H1 (cell line): ENCODE data around the gene TUBGCP5. TPM values are rescaled to one million over a fixed set of nuclear protein-coding genes. Genes with fewer than 3 reads are reported as not detected.

ENCODE experiments used
- CTCF ChIA-PET: fragments of 300-600 bp; sonication (Branson Sonifier 250); formaldehyde crosslinking; loops from one replicate; lab custom pipeline; 2021; ENCODE audit not compliant: partially characterized antibody; lab: Charles Lee
- POLR2A ChIA-PET: fragments of 300-600 bp; sonication (Branson Sonifier 250); formaldehyde crosslinking; loops from one replicate; lab custom pipeline; 2021; ENCODE audit warnings: inconsistent platforms; ENCODE audit not compliant: partially characterized antibody; lab: Charles Lee
- DNase-seq, 2 experiments: peaks; one replicate each; pipeline versions ENCODE4 v3.0.0 to v3.0.0-alpha.2; 2010 to 2022; ENCODE audit warnings: low spot score in 2 of 2, low read depth in 1 of 2, mixed read lengths in 1 of 2
- FAIRE-seq: peaks from 2 replicates; lab custom pipeline; 2011; peaks lifted over from hg19 to GRCh38; lab: Jason Lieb, UNC
- H2AFZ ChIP-seq: 2 replicates; pipeline ENCODE4 v1.8.1; 2012; ENCODE audit warnings: low read length, inconsistent platforms
- H2AK5ac ChIP-seq: 2 replicates; pipeline ENCODE4 v1.6.1; 2013; ENCODE audit warnings: low read depth, low read length
- H2BK120ac ChIP-seq: replicated peaks from 2 replicates; pipeline ENCODE3; 2013; ENCODE audit warnings: low read depth, low read length, inconsistent platforms
- H2BK12ac ChIP-seq: 2 replicates; pipeline ENCODE4 v1.6.1; 2013; ENCODE audit warnings: low read depth, low read length
- H2BK15ac ChIP-seq: 2 replicates; pipeline ENCODE4 v1.6.1; 2013; ENCODE audit warnings: low read length
- H2BK20ac ChIP-seq: 2 replicates; pipeline ENCODE4 v1.6.1; 2013; ENCODE audit warnings: low read length
- H2BK5ac ChIP-seq: 2 replicates; pipeline ENCODE4 v1.6.1; 2013; ENCODE audit warnings: low read depth, low read length
- H3K14ac ChIP-seq: 2 replicates; pipeline ENCODE4 v1.6.1; 2013; ENCODE audit warnings: inconsistent platforms; ENCODE audit not compliant: insufficient read length
- H3K18ac ChIP-seq: 2 replicates; pipeline ENCODE4 v1.6.1; 2013; ENCODE audit warnings: low read length; ENCODE audit errors: extremely low read depth
- H3K23ac ChIP-seq: 2 replicates; pipeline ENCODE4 v1.6.1; 2013; ENCODE audit warnings: inconsistent platforms; ENCODE audit not compliant: insufficient read length
- H3K23me2 ChIP-seq: 2 replicates; pipeline ENCODE4 v1.6.1; 2013; ENCODE audit warnings: low read depth, low read length
- H3K27ac ChIP-seq: 2 replicates; pipeline ENCODE4 v1.6.1; 2011; ENCODE audit warnings: low read depth, low read length, inconsistent platforms
- H3K27me3 ChIP-seq, 4 experiments: replicated peaks in 1 of 4; 1 replicate in 1 of 4; 2 replicates in 3 of 4; pipeline versions ENCODE4 v1.6.1 to v1.8.1; 2011 to 2013; ENCODE audit warnings: low read length in 3 of 4, mild to moderate bottlenecking in 3 of 4, inconsistent platforms in 2 of 4, mixed read lengths in 2 of 4, moderate library complexity in 1 of 4; ENCODE audit not compliant: control insufficient read depth in 3 of 4, insufficient read depth in 3 of 4; ENCODE audit errors: extremely low read depth in 1 of 4
- H3K36me3 ChIP-seq, 4 experiments: 2 replicates each; pipeline versions ENCODE4 v1.6.1 to v1.8.1; 2011 to 2013; ENCODE audit warnings: mild to moderate bottlenecking in 4 of 4, low read length in 3 of 4, moderate library complexity in 2 of 4, control low read depth in 1 of 4, inconsistent platforms in 1 of 4; ENCODE audit not compliant: insufficient read depth in 4 of 4, control insufficient read depth in 2 of 4
- H3K4ac ChIP-seq: replicated peaks from 2 replicates; pipeline ENCODE3; 2013; ENCODE audit warnings: low read length, low read depth, mixed read lengths, inconsistent platforms; ENCODE audit not compliant: insufficient read length
- H3K4me1 ChIP-seq, 4 experiments: replicated peaks in 1 of 4; 1 replicate in 1 of 4; 2 replicates in 3 of 4; pipeline versions ENCODE4 v1.6.1 to v1.8.1; 2011 to 2013; ENCODE audit warnings: low read length in 3 of 4, inconsistent platforms in 2 of 4, mixed read lengths in 1 of 4; ENCODE audit not compliant: insufficient read depth in 4 of 4, control insufficient read depth in 3 of 4
- H3K4me2 ChIP-seq, 2 experiments: 2 replicates each; pipeline versions ENCODE4 v1.6.1 to v1.8.1; 2011 to 2013; ENCODE audit warnings: low read depth in 2 of 2, low read length in 2 of 2, control low read depth in 1 of 2, inconsistent platforms in 1 of 2, mild to moderate bottlenecking in 1 of 2; ENCODE audit not compliant: insufficient read depth in 1 of 2
- H3K4me3 ChIP-seq, 4 experiments: fragments of 200-600, 300-600 bp in 1 of 4; sonication (generic), shearing (Covaris generic), sonication (Bioruptor Twin) in 1 of 4; 2 replicates each; pipeline versions ENCODE4 v1.5.1 to v1.8.1; 2011 to 2016; ENCODE audit warnings: low read length in 4 of 4, low read depth in 3 of 4, control low read depth in 2 of 4, inconsistent platforms in 2 of 4, mild to moderate bottlenecking in 2 of 4, mixed read lengths in 1 of 4, moderate library complexity in 1 of 4; ENCODE audit not compliant: insufficient read depth in 2 of 4; ENCODE audit errors: extremely low read depth in 1 of 4
- H3K56ac ChIP-seq: replicated peaks from 2 replicates; pipeline ENCODE3; 2013; ENCODE audit warnings: low read depth, mild to moderate bottlenecking, mixed read lengths, low read length, inconsistent platforms; ENCODE audit not compliant: insufficient read length
- H3K79me1 ChIP-seq: 2 replicates; pipeline ENCODE4 v1.6.1; 2013; ENCODE audit warnings: low read depth, low read length, control low read depth
- H3K79me2 ChIP-seq, 2 experiments: 2 replicates each; pipeline versions ENCODE4 v1.6.1 to v1.8.1; 2012 to 2013; ENCODE audit warnings: low read length in 2 of 2, mild to moderate bottlenecking in 2 of 2, inconsistent platforms in 1 of 2; ENCODE audit not compliant: insufficient read depth in 2 of 2, control insufficient read depth in 1 of 2
- H3K9ac ChIP-seq, 4 experiments: replicated peaks in 1 of 4; 1 replicate in 1 of 4; 2 replicates in 3 of 4; pipeline versions ENCODE4 v1.6.1 to v1.8.1; 2011 to 2013; ENCODE audit warnings: low read depth in 3 of 4, low read length in 3 of 4, control low read depth in 2 of 4, mild to moderate bottlenecking in 2 of 4, moderate library complexity in 2 of 4, inconsistent platforms in 1 of 4; ENCODE audit errors: extremely low read depth in 1 of 4
- H3K9me3 ChIP-seq, 2 experiments: 2 replicates each; pipeline versions ENCODE4 v1.6.1 to v1.8.1; 2012 to 2013; ENCODE audit warnings: mild to moderate bottlenecking in 2 of 2, moderate library complexity in 2 of 2, control low read depth in 1 of 2, inconsistent platforms in 1 of 2, low read depth in 1 of 2, low read length in 1 of 2, mixed read lengths in 1 of 2; ENCODE audit not compliant: insufficient read depth in 2 of 2
- H4K20me1 ChIP-seq, 2 experiments: replicated peaks in 1 of 2; 2 replicates each; pipeline versions ENCODE3 to v1.8.1; 2011 to 2013; ENCODE audit warnings: inconsistent platforms in 2 of 2, low read length in 2 of 2, mild to moderate bottlenecking in 1 of 2; ENCODE audit not compliant: insufficient read depth in 2 of 2, control insufficient read depth in 1 of 2
- H4K5ac ChIP-seq: 2 replicates; pipeline ENCODE4 v1.6.1; 2013; ENCODE audit warnings: low read length, low read depth, mixed read lengths, inconsistent platforms; ENCODE audit not compliant: insufficient read length
- H4K8ac ChIP-seq: 2 replicates; pipeline ENCODE4 v1.8.0; 2013; ENCODE audit warnings: mild to moderate bottlenecking, moderate library complexity, low read length, inconsistent platforms; ENCODE audit not compliant: insufficient read depth; ENCODE audit errors: extremely low read depth
- H4K91ac ChIP-seq: replicated peaks from 2 replicates; pipeline ENCODE3; 2013; ENCODE audit warnings: low read length, mixed read lengths, inconsistent platforms; ENCODE audit not compliant: insufficient read length
- ATF2 ChIP-seq: IDR thresholded peaks from 2 replicates; pipeline ENCODE4 v1.6.1; 2012; ENCODE audit warnings: low read length, inconsistent platforms
- BACH1 ChIP-seq: IDR thresholded peaks from 2 replicates; pipeline ENCODE4 v1.6.1; 2012; ENCODE audit warnings: low read length, improper control_type of control experiment
- CBX5 ChIP-seq: fragments of 300-800, 300-1000 bp; sonication (generic); IDR thresholded peaks from 2 replicates; pipeline ENCODE4 v1.7.1; 2016; ENCODE audit warnings: antibody characterized with exemption, low read length, low read depth
- CTBP2 ChIP-seq: IDR thresholded peaks from 2 replicates; pipeline ENCODE4 v1.7.0; 2011; ENCODE audit warnings: borderline replicate concordance, mild to moderate bottlenecking, moderate library complexity, mixed read lengths, low read length; ENCODE audit not compliant: insufficient read depth, insufficient read length
- KDM4A ChIP-seq: IDR thresholded peaks from one replicate; pipeline ENCODE4 v1.7.1; 2012; ENCODE audit warnings: low read depth, mild to moderate bottlenecking, moderate library complexity, low read length, inconsistent platforms; ENCODE audit not compliant: severe bottlenecking
- NANOG ChIP-seq: IDR thresholded peaks from 2 replicates; pipeline ENCODE4 v1.6.1; 2011; ENCODE audit warnings: low read length, low read depth, mild to moderate bottlenecking, inconsistent platforms; ENCODE audit not compliant: insufficient read depth, poor library complexity, severe bottlenecking
- POU5F1 ChIP-seq: IDR thresholded peaks from 2 replicates; pipeline ENCODE4 v1.6.1; 2011; ENCODE audit warnings: low read depth, mild to moderate bottlenecking, low read length, moderate library complexity
- RNF2 ChIP-seq: fragments of 200-900, 300-1000 bp; sonication (generic); IDR thresholded peaks from 2 replicates; pipeline ENCODE4 v1.7.1; 2016; ENCODE audit warnings: borderline replicate concordance, low read depth, mild to moderate bottlenecking, antibody characterized with exemption, low read length; ENCODE audit not compliant: poor library complexity, severe bottlenecking; ENCODE audit errors: missing control alignments
- USF2 ChIP-seq: IDR thresholded peaks from 2 replicates; pipeline ENCODE4 v1.6.1; 2011; ENCODE audit warnings: low read length, improper control_type of control experiment
- ZNF274 ChIP-seq: IDR thresholded peaks from 2 replicates; pipeline ENCODE4 v1.7.0; 2012; ENCODE audit warnings: low read length, borderline replicate concordance; ENCODE audit errors: extremely low read depth
- WGBS, 2 experiments: shearing (Covaris generic) in 1 of 2; methylation state at CpG; one replicate each; pipeline versions ENCODE4 v1.1.6 to v1.1.7; 2013 to 2015; ENCODE audit warnings: low lambda C conversion rate in 2 of 2, mixed read lengths in 2 of 2, inconsistent platforms in 1 of 2, low coverage in 1 of 2, missing lambda C conversion rate in 1 of 2; ENCODE audit not compliant: insufficient replicate concordance in 2 of 2, insufficient coverage in 1 of 2, insufficient read length in 1 of 2; ENCODE audit errors: extremely low coverage in 1 of 2, missing lambda C conversion rate in 1 of 2; 5-methylcytosine and 5-hydroxymethylcytosine counted together
- polyA plus RNA-seq, 7 experiments: library from polyadenylated mRNA; depleted of rRNA in 3 of 7; stranded (reverse) in 5 of 7; unstranded in 2 of 7; fragments of >200 nt in 5 of 7; fragments of 200-250 nt in 2 of 7; gene quantifications; 1 replicate in 5 of 7; 2 replicates in 1 of 7; 4 replicates in 1 of 7; pipeline versions ENCODE4 v1.2.1 to v1.2.3, GENCODE V29; 2011 to 2013; ENCODE audit warnings: missing spikeins in 2 of 7, mixed read lengths in 2 of 7
- total RNA-seq: library from RNA; stranded (reverse); fragmentation: NEBNext Ultra II Directional; extraction: Animal tissue kit (Norgen Biotek cat#: 25700); gene quantifications from 2 replicates; pipeline ENCODE4 v1.2.1, GENCODE V29; 2021

The TUBGCP5 gene
- total and polyA plus RNA-seq, 2 of the 8 experiments (the other 6 are each of a cell fraction or from before 2014, with no cell fraction given) = 6.3 to 12.5 TPM

- FAIRE-seq (no peak), DNase-seq (no peak)
- peaks cover 0 to 5% (median 0%) of the 10 kb centered on the region in 4 experiments; a peak in 1 of 7 replicates for H3K4me1 ChIP-seq
- no peak overlapping the region for H4K8ac ChIP-seq
- H2AFZ ChIP-seq = no peak overlapping the region
- H2BK20ac ChIP-seq = no peak overlapping the region
- H2BK12ac ChIP-seq = no peak overlapping the region
- H3K27ac ChIP-seq = no peak overlapping the region
- no peaks in the 10 kb centered on the region; the same call in 1 of the 2 replicates for H3K23me2 ChIP-seq
- H4K91ac ChIP-seq = no peak overlapping the region
- peaks cover 31% of the 10 kb centered on the region for H3K79me1 ChIP-seq
- no peak overlapping the region for H3K56ac ChIP-seq
- no peak overlapping the region for H3K18ac ChIP-seq
- no peak overlapping the region for H3K4me2 ChIP-seq
- H3K4ac ChIP-seq = no peak overlapping the region
- no peak overlapping the region for H3K4me3 ChIP-seq
- no peak overlapping the region for H2AK5ac ChIP-seq
- H2BK120ac ChIP-seq = no peak overlapping the region
- H2BK15ac ChIP-seq = no peak overlapping the region
- H3K9me3 ChIP-seq = no peaks in the 10 kb centered on the region
- no peak overlapping the region for H3K9ac ChIP-seq
- no peaks in the 10 kb centered on the region for H3K36me3 ChIP-seq
- H3K27me3 ChIP-seq = peaks cover 0 to under 1% (median 0%) of the 10 kb centered on the region in 4 experiments; a peak in 1 of 7 replicates
- H3K23ac ChIP-seq = no peak overlapping the region
- POLR2A ChIA-PET = interaction anchor here (1.1 kb wide), 1 partner anchor 57 kb away, joined by 3 read pairs; no protein-coding TSS in a partner anchor
- no peak overlapping the region for H2BK5ac ChIP-seq
- peaks cover 23 to 24% of the 10 kb centered on the region in 2 experiments for H4K20me1 ChIP-seq
- H4K5ac ChIP-seq = no peak overlapping the region
- peaks cover 0 to 37% of the 10 kb centered on the region in 2 experiments; a peak in 3 of 4 replicates for H3K79me2 ChIP-seq
- WGBS, 2 experiments = 92% methylated on average over 1 of the region's 1 CpG; no CpG with 5 or more reads in 1 of the 2 experiments
- H3K14ac ChIP-seq = no peak overlapping the region
- CTCF ChIA-PET = interaction anchor here (2.1 kb wide), 1 partner anchor 74 kb away, joined by 5 read pairs; no protein-coding TSS in a partner anchor
- no peak for TF ChIP-seq POU5F1
- TF ChIP-seq KDM4A = no peak
- no peak for TF ChIP-seq ATF2
- TF ChIP-seq CBX5 = no peak
- TF ChIP-seq RNF2 = no peak
- TF ChIP-seq NANOG = no peak
- no peak for TF ChIP-seq USF2
- no peak for TF ChIP-seq BACH1
- TF ChIP-seq ZNF274 = no peak
- TF ChIP-seq CTBP2 = no peak
These were observed 77.6 kb downstream of the TUBGCP5 start for GRCh38 chr15:22961762-22962161.
